HG03575 (cell line): ENCODE results near the gene DDX19B.
"Not testable (repeated sequence)": the region's sequence is repeated elsewhere in the genome, so short reads cannot be mapped to it uniquely, and the experiment has no call there.

Source experiments
- ATAC-seq: cut with Tn5 transposase; IDR thresholded peaks from one replicate; pipeline ENCODE4 v1.9.1; 2021; ENCODE audit not compliant: unreplicated experiment, insufficient number of reproducible peaks, low FRiP score; ENCODE audit errors: extremely low read depth

DDX19B gene

DNA sequence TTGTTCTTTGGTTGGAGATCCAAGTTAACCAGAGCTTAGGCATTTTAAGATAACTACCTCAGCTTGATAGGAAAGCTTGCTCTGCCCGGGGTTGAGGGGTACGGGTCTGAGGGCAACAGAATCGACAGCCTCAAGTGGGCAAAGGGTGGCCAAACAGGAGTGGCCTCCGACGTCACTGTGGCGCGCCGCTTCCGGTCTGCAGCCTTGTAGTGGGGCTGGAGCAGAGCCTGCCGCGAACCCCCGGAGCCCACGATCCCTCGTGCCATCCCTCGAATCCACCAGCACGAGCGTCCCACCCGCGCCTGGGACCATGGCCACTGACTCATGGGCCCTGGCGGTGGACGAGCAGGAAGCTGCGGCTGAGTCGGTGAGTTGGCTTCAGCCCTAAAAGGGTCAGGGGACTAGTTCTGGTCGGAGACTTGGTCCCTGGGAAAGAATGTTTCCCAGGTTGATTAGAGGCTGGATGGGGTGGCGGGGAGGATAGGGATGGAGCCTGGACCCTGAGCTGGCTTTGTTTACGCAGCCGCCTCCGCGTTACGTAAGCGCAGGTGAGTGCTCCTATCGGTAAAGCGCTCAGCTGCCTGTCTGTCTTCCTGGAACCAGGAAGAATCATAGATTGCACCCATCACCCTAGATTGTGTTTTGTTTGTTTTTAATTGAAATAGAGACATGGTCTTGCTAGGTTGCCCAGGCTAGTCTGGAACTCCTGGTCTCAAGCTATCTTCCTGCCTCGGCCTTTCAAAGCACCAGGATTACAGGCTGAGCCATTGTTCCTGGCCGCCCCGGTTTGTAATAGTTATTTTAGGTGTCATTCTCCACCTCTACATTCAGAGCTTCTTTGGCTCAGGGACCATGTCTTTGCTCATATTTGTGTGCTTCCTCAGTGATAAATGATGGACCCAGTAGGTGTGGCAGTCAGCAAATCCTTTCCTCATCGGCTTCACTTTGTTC is at the start of gene DDX19B:
TSS of gene DDX19B (plus strand) at position 199 of the 951 bp plus-strand sequence. CDS start at position 311, 112 bp downstream.
- no peak for ATAC-seq

GRCh38 chr16:70249697-70250096 is 49.3 kb upstream of the DDX19B start:
- not testable (repeated sequence) for ATAC-seq

GRCh38 chr16:70250748-70251628 is 48.0 kb upstream of the DDX19B start:
- no peak for ATAC-seq

- peak; percentile 51 for ATAC-seq
Observed at GRCh38 chr16:70251629-70252354, 47.2 kb upstream of the DDX19B start, which contains the start of gene EXOSC6. TSS of gene EXOSC6 (minus strand) at chr16:70251940. CDS start at chr16:70251900, 40 bp downstream.

DNA sequence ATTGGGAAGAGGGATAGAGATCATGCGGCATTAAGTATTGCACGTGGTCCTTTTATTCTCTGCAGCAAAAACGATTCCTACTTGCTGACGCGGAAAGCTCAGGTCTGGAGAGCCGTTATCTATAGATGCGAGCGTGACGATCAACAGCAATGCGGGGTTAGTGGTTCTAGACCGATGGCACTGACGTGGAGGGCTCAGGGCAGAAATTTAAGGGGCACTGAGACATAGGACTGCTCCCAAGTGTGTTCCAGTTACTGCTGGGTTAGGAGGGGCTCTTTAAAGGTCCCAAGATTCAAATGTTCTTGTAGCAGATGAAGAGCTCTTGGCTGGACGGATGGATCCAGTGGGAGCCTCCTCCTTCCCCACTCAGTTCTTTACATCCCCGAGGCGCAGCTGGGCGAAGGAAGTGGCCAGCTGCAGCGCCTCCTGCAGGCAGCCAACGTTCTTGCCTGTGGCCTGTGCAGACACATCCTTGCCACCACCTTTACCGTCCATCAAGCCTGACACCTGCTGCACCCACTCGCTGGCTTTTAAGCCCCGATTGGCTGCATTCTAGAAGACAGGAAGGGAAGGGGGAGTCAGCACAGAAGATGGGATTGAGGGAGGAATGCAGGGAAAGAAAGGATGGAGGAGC is 46.5 kb upstream of the DDX19B start:
- no peak for ATAC-seq

GRCh38 chr16:70253291-70254106 is 45.5 kb upstream of the DDX19B start:
- ATAC-seq, result no peak

- ATAC-seq, result no peak
Observed at GRCh38 chr16:70254180-70254964, 44.6 kb upstream of the DDX19B start.

DNA sequence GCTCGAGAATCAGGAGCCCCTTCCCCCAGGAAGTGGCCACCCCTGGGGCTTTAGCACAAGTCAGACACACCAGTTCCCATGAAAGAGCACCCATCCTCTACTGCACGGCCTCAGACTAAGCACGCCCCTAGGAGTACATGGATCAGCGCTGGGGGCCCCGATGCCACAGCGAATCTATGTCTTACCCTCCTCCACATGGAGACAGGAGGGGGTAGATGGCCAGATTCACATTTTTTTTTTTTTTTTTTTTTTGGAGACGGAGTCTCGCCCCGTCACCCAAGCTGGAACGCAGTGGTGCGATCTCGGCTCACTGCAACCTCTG is 44.1 kb upstream of the DDX19B start:
- no peak for ATAC-seq

GRCh38 chr16:70255574-70255973 is 43.4 kb upstream of the DDX19B start:
- ATAC-seq, result no peak

GRCh38 chr16:70257391-70257790 is 41.6 kb upstream of the DDX19B start:
- no peak for ATAC-seq

GRCh38 chr16:70258065-70258464 is 40.9 kb upstream of the DDX19B start:
- no peak for ATAC-seq

- no peak for ATAC-seq
Observed at GRCh38 chr16:70258946-70259345, 40.0 kb upstream of the DDX19B start.

GRCh38 chr16:70259903-70260302 is 39.1 kb upstream of the DDX19B start:
- ATAC-seq, result not testable (repeated sequence)

GRCh38 chr16:70267516-70267915 is 31.5 kb upstream of the DDX19B start:
- no peak for ATAC-seq

DNA sequence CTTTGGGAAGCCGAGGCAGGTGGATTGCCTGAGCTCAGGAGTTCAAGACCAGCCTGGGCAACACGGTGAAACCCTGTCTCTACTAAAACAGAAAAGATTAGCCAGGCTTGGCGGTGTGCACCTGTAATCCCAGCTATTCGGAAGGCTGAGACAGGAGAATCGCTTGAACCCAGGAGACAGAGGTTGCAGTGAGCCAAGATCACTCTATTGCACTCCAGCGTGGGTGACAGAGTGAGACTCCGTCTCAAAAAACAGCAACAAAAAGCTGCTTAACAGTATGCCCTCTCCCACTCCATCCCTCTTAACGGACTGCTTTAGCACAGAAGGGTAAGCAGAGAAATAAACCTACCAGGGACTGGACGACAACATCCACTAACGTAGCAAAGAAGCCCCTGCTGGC is 31.1 kb upstream of the DDX19B start:
- ATAC-seq, result not testable (repeated sequence)

DNA sequence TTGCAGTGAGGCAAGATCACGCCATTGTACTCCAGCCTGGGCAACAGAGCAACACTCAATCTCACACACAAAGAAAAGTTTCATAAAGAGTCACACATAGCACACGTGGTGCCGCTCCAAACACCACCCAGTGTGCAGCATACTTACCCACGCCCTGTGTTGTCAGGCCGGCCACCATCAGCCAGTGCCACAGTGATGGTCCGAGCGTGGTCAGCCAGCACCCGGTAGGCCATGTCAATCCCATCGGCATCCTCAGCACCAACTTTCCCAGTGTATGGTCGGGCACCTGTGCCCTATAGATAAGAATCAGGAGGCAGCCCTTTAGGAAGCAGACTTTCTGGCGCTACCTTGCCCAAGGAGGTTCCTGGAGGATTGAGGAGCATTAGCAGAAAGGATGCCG is 29.5 kb upstream of the DDX19B start:
- ATAC-seq, result no peak

DNA sequence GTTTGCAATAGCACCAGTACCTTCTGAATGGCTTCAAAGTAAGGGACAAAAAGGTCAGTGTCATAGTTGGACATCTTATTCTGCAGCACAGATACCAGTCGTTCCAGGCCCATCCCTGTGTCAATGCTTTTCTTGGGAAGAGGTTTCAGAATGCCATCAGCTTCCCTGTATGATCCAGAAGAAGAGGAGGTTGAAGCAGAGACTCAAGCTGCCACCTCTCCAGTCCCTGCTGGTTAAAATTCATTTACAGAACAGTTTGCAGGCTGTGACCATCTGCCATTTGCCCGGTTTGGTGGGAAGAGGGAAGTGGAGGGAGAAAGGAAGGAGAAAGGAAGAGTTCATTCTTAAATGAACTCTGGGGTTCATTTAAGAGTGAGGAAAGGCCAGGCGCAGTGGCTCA is 28.8 kb upstream of the DDX19B start:
- no peak for ATAC-seq
